Hematopoietic multipotent progenitor cell treated with erythropoietin and hydrocortisone succinate and interleukin-3 and kit ligand, for 4 days (in vitro differentiated cells): ENCODE results near the gene TMEM109.
A peak's percentile ranks its signal among the peaks of the same experiment; 100 is the strongest.

ENCODE experiments used
- DNase-seq: peaks from one replicate; pipeline ENCODE4 v3.0.0-alpha.2; 2015

The TMEM109 gene

DNA sequence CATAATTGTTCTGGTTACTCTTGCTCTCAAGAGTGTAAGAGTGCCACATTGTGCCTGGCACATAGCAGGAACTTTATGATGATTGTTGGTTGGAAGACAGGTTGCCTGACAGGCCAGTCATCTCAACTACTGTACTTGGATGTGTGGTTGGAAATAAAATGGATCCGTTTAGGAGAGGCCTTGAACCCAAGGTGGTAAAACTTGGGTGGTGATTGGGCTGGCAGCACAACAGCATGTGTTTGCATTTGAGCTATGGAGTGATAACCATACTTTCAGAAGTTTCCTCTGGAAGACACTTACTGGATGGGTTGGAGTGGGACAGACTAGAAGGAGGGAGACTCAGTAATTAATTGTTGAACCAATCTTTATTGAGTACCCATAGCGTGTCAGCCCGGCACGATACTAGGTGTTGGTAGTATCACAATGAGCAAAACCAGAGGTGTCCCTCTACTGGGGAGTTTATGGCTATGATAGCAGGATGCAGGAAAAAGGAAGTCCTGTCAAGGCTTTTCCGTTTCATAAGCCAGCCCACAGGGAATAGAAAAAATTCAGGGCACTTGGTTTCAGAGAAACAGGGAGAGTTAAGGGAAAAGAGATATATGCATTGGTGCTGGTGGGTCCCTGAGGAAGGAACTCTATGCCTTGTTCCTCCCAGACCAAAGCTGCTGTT is 3.1 kb upstream of the TMEM109 start:
- peak; percentile 51 for DNase-seq

DNA sequence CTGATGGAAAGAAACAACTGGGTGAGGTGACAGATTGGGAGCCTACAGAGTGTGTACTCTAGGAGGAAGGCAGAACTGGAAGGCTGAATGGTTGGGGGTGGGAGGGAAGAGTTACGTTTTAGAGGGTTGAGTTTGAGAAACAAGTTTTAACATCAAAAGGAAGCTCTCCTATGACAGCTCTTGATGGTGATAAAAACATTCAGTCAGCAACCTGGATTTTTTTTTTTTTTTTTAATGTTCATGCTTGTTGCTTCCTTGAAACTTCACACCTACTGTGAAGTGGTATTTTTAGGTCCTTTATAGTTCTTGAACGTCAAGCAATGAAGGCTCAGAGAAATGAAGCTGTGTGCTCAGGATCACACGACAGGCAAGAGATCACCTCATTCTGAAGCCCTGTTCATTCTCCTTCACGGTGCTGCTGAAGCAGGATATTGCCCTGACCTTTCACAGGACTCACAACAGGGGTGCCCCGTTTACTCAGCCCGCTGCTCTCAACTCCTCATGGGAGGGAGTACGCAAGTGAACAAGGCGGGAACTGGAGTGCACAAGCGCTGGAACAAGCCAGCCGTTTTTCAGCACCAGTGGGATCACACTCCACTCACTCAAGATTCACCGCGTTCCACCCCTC is 1.6 kb upstream of the TMEM109 start:
- DNase-seq, result no peak

DNA sequence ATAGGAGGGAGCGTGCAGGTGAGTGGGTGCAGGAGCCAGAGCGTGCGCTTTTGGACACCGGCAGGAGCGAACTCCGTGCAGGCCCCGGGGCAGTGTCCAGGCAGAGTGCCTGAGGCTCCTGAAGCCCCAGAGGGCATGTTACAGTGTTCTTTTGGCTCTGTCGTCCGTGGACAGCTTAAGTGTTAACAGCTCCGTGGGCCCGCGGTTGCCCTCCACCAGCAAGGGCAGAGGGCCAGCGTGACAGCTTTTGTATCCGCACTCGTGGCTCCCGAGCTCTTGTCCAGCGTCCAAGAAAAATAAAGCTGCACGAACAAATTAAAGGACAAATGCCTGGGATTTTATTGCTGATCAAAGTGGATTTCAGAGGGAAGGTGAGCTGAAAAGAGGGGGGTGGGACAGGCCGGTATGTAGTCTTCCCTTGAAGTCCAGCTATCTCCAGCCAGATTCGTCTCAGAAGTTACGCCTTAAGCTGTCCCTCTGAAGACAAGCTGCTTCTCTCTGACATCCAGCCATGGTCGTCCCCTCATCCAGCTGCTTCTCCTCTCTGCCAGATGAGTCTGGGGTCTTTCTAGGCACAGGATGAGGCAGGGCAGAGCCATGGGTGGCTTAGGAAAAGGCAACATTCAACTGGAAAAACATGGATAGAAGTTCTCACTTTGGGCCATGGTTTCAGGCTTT is 968 bp upstream of the TMEM109 start:
- no peak for DNase-seq

DNA sequence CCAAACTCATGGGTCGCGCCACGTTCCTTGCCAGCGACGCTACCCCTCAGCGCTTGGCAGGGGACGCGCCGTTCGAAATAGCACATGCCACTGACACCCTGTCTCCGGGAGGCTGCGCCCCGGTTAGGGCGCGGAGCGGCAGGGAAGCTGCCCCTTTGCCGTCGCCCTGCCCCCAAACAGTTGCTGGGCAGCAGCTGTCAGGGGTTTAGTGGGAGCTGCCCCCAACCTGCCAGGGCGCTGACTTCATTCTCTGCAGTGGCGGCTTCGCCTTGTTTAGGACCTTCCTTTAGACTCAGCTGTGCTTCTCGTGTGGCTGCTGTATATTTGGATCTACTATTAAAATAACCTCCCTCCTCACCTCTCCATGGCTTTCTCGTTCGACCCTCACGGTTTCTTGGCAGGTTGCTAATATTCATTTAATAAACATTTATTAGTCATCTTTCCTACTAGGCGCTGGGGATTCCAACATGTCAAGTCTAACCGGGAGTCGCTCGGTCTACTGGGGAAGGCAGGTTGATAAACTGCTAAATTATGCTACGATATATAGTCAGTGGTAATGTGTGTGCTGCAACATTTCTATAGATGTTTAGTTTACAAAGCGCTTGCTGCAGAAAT is 782 bp downstream of the TMEM109 start:
- DNase-seq, result peak; percentile 68

DNA sequence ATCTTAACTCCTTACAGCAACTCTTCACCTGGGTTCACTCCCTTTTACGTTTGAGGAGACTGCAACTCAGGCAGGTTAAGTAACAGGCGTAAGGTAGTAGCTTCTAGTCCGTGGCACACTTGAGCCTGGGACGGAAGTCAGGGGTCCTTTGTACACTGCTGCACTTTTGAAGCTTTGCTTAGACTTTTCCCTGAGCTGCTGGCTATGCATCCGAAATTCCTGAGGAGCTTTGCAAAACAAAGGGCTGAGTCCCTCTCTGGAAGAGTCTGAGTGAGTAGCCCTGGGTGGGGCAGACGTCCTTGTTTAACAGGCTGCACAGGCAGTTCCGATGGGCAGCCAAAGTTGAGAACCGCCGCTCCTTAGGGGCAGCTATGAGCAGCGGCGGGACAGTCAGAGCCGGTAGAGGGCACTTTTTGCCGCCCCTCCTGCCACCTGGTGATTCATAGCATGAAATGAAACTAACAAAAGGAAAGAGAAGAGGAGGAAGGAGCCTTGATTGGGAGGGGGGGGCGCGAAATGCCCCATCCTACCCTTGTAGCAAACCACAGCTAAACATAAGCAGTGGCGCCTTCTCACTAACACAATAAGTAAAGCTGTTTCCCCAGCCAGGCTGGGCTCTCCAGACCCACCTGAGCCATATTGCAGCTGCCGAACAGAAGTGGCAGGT is 1.4 kb downstream of the TMEM109 start:
- peak; percentile 83 for DNase-seq

DNA sequence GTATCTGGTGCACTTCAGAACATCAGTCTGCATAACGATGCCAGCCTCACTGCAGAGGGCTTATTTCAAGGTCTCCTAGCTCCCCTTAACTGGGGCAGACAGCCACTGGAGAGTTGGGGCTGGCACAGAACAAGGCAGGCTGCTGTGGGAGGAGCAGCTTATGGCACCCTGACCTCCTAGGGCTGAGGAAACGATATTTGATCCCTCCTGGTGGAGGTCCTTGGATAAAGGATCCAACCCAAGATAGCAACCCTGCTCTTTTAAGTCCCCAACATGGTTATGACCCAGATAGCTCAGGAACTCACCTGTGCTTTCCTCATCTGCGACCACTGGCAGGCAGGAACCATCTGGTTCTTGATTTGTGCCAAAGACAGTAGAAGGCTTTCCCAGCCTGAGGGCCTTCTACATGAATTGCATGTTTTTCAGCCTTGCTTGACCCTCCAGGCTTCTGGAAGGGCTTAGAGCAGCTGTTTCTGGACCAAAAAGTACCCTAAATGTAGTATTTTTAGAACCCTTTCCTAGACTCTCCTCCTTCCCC is 2.8 kb downstream of the TMEM109 start:
- no peak for DNase-seq

DNA sequence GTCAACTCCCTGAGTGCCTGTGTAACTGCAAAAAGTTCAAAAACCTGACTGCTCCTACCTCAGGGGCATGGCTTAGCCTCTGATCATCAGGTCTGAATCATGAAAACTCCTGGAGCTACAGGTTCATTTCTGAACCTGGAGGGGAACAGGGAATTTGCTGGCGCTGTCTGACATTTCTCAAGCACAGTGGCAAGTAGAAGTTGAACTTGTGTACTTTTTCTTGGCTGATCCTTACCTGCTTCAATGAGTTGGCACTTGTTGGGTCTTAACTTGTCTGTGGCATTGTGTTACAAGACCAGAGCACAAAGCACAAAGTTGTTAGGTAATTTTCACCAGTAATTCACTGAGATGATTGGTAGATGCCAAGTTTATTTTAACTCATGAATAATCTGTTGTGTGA is 3.3 kb downstream of the TMEM109 start:
- no peak for DNase-seq

DNA sequence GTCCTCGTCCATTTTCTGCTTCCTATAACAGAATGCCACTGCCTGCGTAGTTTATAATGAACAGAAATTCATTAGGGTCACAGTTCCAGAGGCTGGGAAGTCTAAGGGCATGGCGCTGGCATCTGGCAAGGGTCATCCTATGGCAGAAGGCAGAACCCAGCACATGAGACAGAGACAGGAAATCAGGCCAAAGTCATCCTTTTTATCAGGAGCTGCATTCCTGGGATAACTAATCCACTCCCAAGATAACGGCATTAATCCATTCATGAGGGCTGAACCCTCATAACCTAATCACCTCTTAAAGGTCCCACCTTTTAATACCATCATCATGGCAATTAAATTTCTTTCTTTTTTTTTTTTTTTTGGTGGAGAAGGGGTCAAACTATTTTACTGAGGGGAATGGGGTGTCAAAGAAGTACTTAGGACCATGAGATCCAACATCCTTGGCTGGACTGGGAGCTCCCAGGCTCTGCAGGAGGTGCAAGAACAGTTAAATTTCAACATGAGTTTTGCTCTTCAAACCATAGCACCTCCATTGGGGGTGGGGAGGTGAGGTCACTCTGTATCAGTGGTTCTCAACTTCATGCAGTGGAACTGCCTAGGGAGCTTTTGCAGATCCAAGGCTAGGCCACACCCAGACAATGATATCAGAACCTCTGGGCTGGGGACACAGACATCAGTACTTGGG is 4.4 kb downstream of the TMEM109 start:
- DNase-seq, result peak; percentile 31

DNA sequence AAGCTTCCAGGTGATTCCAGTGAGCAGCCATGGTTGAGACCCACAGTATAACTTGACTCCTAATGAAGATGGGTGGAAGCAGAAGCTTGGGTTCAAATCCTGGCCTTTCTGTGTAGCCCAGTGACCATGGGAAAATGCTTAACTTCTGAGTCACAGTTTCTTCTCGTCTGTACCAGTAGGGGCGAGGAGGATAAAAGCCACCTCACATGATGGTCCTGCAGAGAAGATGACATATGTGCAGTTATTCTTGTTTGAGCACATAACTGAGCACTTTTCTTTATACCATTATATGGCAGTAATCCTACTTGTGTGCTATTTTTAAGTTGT is 4.9 kb downstream of the TMEM109 start:
- DNase-seq, result no peak

DNA sequence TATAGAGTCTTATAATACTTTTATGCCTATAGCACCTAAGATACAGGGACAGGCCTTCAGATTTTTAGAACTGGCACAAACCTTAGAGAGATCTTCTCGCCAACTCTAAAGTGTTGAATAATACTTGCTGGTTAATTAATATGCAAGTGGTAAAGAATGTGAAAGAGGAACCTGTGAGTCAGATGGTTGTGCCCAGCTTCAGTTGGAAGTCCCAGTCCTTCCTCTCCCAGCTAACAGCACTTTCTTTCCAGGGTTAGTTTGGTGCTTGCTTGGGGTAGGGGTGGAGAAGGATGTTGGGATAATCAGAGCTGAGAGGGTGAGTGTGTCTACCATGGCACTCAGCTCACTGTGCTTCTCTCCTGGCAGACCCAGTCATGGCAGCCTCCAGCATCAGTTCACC is 5.4 kb downstream of the TMEM109 start:
- peak; percentile 25 for DNase-seq

DNA sequence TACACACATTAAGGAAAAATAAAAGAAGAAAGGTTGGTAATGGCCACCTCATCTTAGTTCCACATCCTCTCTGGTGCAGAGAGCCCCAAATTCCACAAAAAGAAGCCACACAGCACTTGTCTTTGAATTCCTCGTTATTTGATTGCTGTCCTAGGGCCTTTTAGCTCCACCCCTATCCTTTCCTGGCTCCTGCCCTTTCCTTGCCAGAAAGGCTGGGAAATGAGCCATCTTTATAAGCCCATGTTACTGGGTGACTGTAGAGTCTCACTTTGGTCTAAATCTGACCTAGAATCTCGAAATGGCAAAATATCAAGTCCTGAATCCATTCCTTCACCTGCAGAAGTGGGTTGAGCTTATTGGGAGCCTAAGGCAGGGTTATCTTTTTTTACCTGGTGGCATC is 6.0 kb downstream of the TMEM109 start:
- DNase-seq, result no peak

DNA sequence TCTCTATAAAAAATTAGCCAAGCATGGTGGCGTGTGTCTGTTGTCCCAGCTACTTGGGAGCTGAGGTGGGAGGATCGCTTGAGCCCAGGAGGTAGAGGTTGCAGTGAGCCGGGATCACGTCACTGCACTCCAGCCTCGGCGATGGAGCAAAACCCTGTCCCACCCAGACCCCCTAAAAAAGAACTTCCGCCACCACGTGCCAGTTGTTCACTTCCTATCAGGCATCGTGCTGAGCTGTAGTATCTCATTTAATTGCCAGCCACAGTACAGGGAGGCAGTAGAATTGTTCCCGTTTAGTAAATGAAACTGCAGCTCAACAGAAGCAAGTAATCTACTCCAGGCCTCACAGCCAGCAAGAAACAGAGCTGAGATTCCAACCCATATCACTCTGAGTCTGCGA is 7.3 kb downstream of the TMEM109 start:
- no peak for DNase-seq

DNA sequence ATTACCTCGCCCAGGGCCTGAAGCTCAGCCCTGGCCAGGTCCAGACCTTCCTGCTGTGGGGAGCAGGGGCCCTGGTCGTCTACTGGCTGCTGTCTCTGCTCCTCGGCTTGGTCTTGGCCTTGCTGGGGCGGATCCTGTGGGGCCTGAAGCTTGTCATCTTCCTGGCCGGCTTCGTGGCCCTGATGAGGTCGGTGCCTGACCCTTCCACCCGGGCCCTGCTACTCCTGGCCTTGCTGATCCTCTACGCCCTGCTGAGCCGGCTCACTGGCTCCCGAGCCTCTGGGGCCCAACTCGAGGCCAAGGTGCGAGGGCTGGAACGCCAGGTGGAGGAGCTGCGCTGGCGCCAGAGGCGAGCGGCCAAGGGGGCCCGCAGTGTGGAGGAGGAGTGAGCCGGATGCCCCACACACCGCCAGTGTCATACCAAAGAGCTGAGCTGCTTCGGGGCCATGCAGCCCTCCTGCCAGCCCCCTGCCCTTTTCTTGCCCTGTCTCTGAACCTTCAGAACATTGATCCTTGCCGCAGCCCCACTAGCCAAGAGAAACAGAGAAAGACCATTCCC is 7.9 kb downstream of the TMEM109 start:
- DNase-seq, result no peak

DNA sequence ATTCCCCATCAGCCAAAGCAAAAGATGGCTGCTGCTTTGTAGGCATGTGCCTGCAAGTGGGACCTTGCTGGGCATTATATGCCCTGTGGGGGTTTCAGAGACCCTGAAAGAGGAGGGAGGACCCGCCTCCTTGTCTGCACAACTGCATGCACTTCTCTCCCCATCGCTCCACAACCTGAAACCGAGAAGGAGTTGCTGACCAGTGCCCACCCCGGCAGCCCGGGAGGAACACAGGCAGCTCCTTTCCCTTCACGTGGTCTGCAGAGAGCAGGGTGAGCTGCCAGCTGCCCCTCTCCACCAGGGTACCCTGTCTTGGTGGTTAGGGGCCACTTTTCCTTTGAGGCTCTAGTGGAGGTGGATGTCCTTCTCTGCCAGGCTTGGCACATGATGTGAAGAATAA is 8.9 kb downstream of the TMEM109 start:
- no peak for DNase-seq

DNA sequence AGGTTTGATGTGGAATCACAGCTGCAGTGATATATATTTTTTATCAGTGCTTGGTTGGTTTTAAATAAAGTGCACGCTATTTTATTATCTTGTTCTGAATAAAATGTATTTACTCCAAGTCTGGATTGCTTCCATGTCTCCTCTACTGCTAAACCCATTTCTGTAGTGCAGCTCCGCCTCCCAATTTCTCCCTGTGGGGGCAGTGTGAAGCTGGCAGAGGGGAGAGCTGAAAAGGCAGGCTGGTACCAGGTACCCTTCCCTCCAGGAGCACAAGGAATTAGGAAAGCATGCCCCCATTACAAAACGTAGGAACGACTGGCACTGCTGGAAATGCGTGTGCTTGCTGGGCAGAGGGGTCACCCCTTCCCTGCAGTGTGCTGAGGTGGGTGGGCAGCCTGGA is 9.4 kb downstream of the TMEM109 start:
- no peak for DNase-seq

DNA sequence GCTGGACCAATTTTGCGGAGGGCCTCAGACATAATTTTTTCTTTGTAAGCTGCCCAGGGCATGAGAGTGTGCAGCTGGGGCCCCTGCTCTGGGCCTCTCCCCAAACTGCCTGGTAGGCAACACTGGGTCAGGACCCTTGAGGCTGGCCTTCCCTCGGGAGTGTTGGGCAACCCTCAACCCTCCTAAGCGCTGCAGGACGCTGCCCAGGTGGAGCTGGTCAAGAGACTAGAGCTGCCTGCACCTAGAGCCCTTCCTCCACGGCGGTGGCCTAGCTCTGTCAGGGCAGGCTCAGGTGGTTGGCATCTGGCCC is 9.8 kb downstream of the TMEM109 start:
- DNase-seq, result no peak

DNA sequence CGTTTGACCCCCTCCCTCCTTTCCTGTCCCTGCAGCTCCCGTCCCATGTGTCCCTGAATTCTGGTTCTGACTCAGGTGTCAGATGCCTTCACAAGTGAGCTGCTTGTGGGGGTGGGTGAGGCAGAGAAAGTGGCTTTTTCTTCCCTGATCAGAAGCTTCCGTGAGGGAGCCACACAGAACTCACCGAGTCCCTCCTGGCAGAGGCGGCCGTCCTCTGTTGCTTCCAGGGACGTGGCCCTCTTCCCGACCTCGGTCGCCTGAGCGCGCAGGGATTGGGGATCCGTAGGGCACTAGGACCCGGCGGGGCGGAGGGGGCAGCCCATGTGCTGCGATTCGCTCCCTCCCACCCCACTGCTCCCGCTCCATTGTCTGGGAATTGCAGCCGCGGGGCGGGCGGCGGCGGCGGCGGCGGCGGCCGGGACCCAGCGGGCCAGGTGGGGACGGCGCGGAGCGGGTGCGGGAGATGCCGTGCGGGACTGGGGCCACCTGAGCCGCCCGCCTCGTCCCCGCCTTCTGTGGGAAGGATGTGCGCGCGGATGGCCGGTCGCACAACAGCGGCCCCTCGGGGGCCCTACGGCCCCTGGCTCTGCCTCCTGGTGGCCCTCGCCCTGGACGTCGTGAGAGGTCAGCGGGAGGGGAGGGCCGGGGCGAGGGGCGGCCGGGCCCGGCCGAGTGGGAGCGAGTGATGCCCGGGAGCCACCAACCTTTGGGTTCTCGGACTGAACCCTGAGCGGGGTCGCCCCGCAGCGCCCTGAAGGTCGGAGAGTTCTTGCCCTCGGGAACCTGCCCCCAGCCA is 10.3 kb downstream of the TMEM109 start, which contains the start of gene TMEM132A:
Gene TMEM132A, plus strand, starts transcription at position 351 of the 796 bp plus-strand sequence. Its CDS starts 174 bp downstream, at position 525.
- DNase-seq, result peak; percentile 33

DNA sequence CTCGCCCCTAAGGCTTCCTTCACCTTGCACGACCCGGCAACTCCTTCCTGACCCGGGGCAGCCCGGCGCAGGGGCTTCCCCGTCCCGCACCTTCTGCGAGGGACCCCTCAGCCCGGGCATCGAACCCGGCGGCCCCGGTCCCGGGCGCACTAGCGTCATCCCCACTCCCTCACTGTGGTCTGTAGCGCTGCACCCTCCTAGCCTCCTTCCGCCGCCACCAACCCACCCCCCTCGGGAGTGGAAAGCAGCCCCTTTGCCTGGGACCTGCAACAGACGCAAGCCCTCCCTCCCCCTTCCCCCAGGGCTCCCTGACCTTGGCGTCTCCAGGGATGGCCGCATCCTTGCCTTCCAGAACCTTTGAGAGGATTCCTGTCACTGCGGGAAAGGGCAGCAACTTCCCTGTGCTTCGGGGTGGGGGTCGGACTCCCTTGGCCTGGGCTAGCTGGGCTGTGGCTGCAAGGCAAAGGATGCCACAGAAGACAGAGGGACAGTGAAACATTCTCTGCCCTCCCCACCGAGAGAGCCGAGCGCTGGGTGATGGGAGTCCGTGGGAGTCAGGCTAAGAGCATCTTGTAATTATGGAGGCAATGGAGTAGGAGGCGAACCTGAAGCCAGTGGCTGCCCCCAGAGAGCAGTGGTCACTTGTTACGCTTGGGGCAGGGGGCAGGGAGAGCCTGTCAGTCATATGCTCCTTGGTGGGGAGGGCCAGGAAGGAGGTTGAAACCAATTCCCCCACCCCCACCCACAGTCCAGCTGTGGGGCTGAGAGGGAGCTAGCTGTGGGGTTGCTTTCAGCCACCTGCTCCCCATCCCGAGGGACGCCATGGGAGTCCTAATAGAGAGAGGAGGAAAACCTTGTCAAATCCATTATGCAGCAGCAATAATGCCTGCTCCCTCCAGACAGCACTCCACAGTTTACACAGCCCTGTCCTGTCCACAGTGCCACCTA is 11.2 kb downstream of the TMEM109 start:
- DNase-seq, result no peak

DNA sequence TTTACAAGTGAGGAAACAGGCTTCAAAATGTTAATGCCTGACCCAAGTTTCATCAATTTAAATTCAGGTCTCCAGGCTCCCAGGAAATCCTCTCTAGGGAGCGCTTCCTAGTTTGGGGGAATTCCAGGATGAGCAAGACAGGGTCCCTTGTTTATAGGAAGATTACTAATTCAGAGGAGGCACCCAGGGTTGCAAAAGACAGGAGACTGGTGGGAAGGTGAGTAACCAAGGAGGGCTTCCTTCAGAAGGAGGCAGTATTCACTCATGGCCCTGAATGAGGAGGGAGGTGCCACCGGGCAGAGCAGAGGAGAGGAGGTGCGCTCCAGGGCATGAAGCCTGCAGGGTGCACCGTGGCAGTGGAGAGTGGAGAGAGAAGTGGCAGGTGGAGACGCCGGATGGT is 11.9 kb downstream of the TMEM109 start:
- no peak for DNase-seq

DNA sequence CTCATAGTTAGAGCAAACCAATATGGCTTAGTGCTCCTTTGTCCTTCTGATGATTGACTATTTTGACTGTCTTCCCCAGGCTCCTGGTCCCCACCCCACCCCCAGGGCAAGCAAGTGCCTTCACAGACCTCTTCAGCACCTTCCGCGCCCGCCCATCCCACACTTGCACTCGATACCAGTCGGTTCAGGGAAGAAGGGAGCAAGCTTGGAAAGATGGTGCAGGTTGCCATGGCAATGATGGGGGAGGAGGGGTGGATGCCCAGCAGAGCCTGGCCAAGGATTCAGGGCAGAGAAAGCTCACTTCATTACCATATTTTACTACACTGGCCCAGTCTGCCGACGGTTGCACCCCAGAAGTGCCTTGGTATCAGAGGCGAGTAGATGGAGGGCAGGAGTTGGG is 12.5 kb downstream of the TMEM109 start:
- DNase-seq, result no peak
